H9 (cell line): ENCODE data around the gene CACFD1. TPM values are rescaled to one million over a fixed set of nuclear protein-coding genes. Genes with fewer than 3 reads are reported as not detected.

Experiments
- DNase-seq: peaks from one replicate; pipeline ENCODE4 v3.0.0-alpha.2; 2017
- H2AFZ ChIP-seq: one replicate; pipeline ENCODE4 v1.6.1; 2013; ENCODE audit warnings: mild to moderate bottlenecking, low read length, control low read depth, moderate library complexity
- H2AK5ac ChIP-seq: 2 replicates; pipeline ENCODE4 v1.6.1; 2013; ENCODE audit warnings: low read length, control low read depth, mixed read lengths; ENCODE audit not compliant: insufficient read length
- H2BK120ac ChIP-seq: one replicate; pipeline ENCODE4 v1.6.1; 2013; ENCODE audit warnings: low read depth, mild to moderate bottlenecking, low read length, control low read depth, inconsistent platforms; ENCODE audit not compliant: poor library complexity, severe bottlenecking
- H2BK12ac ChIP-seq: 2 replicates; pipeline ENCODE4 v1.6.1; 2013; ENCODE audit warnings: low read length, control low read depth, mixed read lengths, low read depth; ENCODE audit not compliant: insufficient read length
- H2BK15ac ChIP-seq: 2 replicates; pipeline ENCODE4 v1.6.1; 2013; ENCODE audit warnings: low read depth, low read length, control low read depth
- H2BK20ac ChIP-seq: one replicate; pipeline ENCODE4 v1.6.1; 2013; ENCODE audit warnings: low read depth, mild to moderate bottlenecking, low read length, control low read depth, inconsistent platforms; ENCODE audit not compliant: poor library complexity, severe bottlenecking
- H2BK5ac ChIP-seq: 2 replicates; pipeline ENCODE4 v1.6.1; 2013; ENCODE audit warnings: low read length, control low read depth, mixed read lengths; ENCODE audit not compliant: insufficient read length
- H3K14ac ChIP-seq: 2 replicates; pipeline ENCODE4 v1.6.1; 2013; ENCODE audit warnings: low read length, control low read depth; ENCODE audit not compliant: insufficient read depth
- H3K18ac ChIP-seq: 2 replicates; pipeline ENCODE4 v1.6.1; 2013; ENCODE audit warnings: low read depth, mild to moderate bottlenecking, mixed read lengths, low read length, control low read depth; ENCODE audit not compliant: insufficient read length
- H3K23ac ChIP-seq: 2 replicates; pipeline ENCODE4 v1.6.1; 2013; ENCODE audit warnings: low read length, control low read depth, mixed read lengths, low read depth; ENCODE audit not compliant: insufficient read length
- H3K23me2 ChIP-seq: 2 replicates; pipeline ENCODE4 v1.6.1; 2013; ENCODE audit warnings: low read depth, mild to moderate bottlenecking, mixed read lengths, low read length, control low read depth; ENCODE audit not compliant: insufficient read length, poor library complexity, severe bottlenecking
- H3K27ac ChIP-seq: 2 replicates; pipeline ENCODE4 v1.5.1; 2013; ENCODE audit warnings: low read length, control low read depth, mixed read lengths, low read depth; ENCODE audit not compliant: insufficient read length
- H3K27me3 ChIP-seq: 2 replicates; pipeline ENCODE4 v1.6.1; 2013; ENCODE audit warnings: low read length, control low read depth, inconsistent platforms; ENCODE audit not compliant: insufficient read depth
- H3K4ac ChIP-seq: 2 replicates; pipeline ENCODE4 v1.6.1; 2013; ENCODE audit warnings: low read depth, mild to moderate bottlenecking, control low read depth, inconsistent platforms, low read length, moderate library complexity
- H3K4me1 ChIP-seq: 2 replicates; pipeline ENCODE4 v1.6.1; 2013; ENCODE audit warnings: low read length, control low read depth, inconsistent platforms; ENCODE audit not compliant: insufficient read depth
- H3K4me2 ChIP-seq: 2 replicates; pipeline ENCODE4 v1.6.1; 2013; ENCODE audit warnings: low read length, control low read depth, mixed read lengths; ENCODE audit not compliant: insufficient read length, insufficient read depth
- H3K56ac ChIP-seq: 2 replicates; pipeline ENCODE4 v1.6.1; 2013; ENCODE audit warnings: low read depth, mild to moderate bottlenecking, mixed read lengths, low read length, control low read depth; ENCODE audit not compliant: insufficient read length
- H3K79me1 ChIP-seq: 2 replicates; pipeline ENCODE4 v1.6.1; 2013; ENCODE audit warnings: low read depth, mild to moderate bottlenecking, moderate library complexity, low read length, control low read depth, inconsistent platforms; ENCODE audit not compliant: insufficient read depth, poor library complexity, severe bottlenecking
- H3K79me2 ChIP-seq: 2 replicates; pipeline ENCODE4 v1.6.1; 2013; ENCODE audit warnings: low read length, control low read depth, inconsistent platforms; ENCODE audit not compliant: insufficient read depth
- H3K9ac ChIP-seq: 2 replicates; pipeline ENCODE4 v1.6.1; 2013; ENCODE audit warnings: low read length, control low read depth, mixed read lengths; ENCODE audit not compliant: insufficient read length; ENCODE audit errors: extremely low read depth
- H3K9me3 ChIP-seq: one replicate; pipeline ENCODE4 v1.6.1; 2013; ENCODE audit warnings: low read depth, low read length, inconsistent platforms; ENCODE audit not compliant: control insufficient read depth
- H3T11ph ChIP-seq: one replicate; pipeline ENCODE4 v1.6.1; 2013; ENCODE audit warnings: mild to moderate bottlenecking, low read length, control low read depth, inconsistent platforms
- H4K20me1 ChIP-seq: one replicate; pipeline ENCODE4 v1.6.1; 2013; ENCODE audit not compliant: control insufficient read depth, insufficient read length, insufficient read depth
- H4K5ac ChIP-seq: 2 replicates; pipeline ENCODE4 v1.6.1; 2013; ENCODE audit warnings: low read depth, mild to moderate bottlenecking, mixed read lengths, low read length, control low read depth; ENCODE audit not compliant: insufficient read length
- H4K8ac ChIP-seq: replicated peaks from 2 replicates; pipeline ENCODE4 v1.6.1; 2013; ENCODE audit warnings: low read length, control low read depth, mixed read lengths, low read depth; ENCODE audit not compliant: insufficient read length
- H4K91ac ChIP-seq: 2 replicates; pipeline ENCODE4 v1.6.1; 2013; ENCODE audit warnings: low read depth, mild to moderate bottlenecking, moderate library complexity, mixed read lengths, low read length, control low read depth; ENCODE audit not compliant: insufficient read length
- H3K27ac Mint-ChIP-seq, 3 experiments: 2 replicates in 2 of 3; 3 replicates in 1 of 3; pipeline ENCODE4 v1.8.0; 2020 to 2021; ENCODE audit warnings: mixed read lengths in 3 of 3, mild to moderate bottlenecking in 1 of 3, moderate library complexity in 1 of 3
- H3K27me3 Mint-ChIP-seq: 2 replicates; pipeline ENCODE4 v1.8.0; 2021; ENCODE audit warnings: low read depth, mild to moderate bottlenecking, moderate library complexity, mixed read lengths
- H3K36me3 Mint-ChIP-seq, 3 experiments: 2 replicates in 2 of 3; 3 replicates in 1 of 3; pipeline ENCODE4 v1.8.0; 2020 to 2021; ENCODE audit warnings: low read depth in 3 of 3, mixed read lengths in 3 of 3; ENCODE audit not compliant: insufficient read depth in 1 of 3
- H3K4me1 Mint-ChIP-seq, 2 experiments: 2 replicates each; pipeline ENCODE4 v1.8.0; 2020; ENCODE audit warnings: mixed read lengths in 2 of 2
- H3K4me3 Mint-ChIP-seq, 2 experiments: 2 replicates in 1 of 2; 3 replicates in 1 of 2; pipeline ENCODE4 v1.8.0; 2020 to 2021; ENCODE audit warnings: mild to moderate bottlenecking in 2 of 2, mixed read lengths in 2 of 2, moderate library complexity in 1 of 2
- H3K9me3 Mint-ChIP-seq, 2 experiments: 2 replicates in 1 of 2; 3 replicates in 1 of 2; pipeline ENCODE4 v1.8.0; 2020; ENCODE audit warnings: mild to moderate bottlenecking in 2 of 2, mixed read lengths in 2 of 2, moderate library complexity in 1 of 2
- CTCF ChIP-seq: fragments of 200-600 bp; sonication (generic); conservative IDR thresholded peaks from 3 replicates; pipeline ENCODE4 v1.8.0; 2021; ENCODE audit warnings: antibody characterized with exemption, mild to moderate bottlenecking
- WGBS: extraction: QIAGEN DNeasy Blood & Tissue Kit; methylation state at CpG from one replicate; pipeline ENCODE4 v1.1.7; 2013; ENCODE audit warnings: missing lambda C conversion rate, low lambda C conversion rate, mixed read lengths; ENCODE audit not compliant: insufficient read length; ENCODE audit errors: extremely low coverage; 5-methylcytosine and 5-hydroxymethylcytosine counted together
- total RNA-seq: library from RNA; stranded (reverse); gene quantifications from 2 replicates; pipeline ENCODE4 v1.2.1, GENCODE V29; 2021

CACFD1 gene
- total RNA-seq, 1 experiment from 2014 or later, result 20.0 TPM

DNA sequence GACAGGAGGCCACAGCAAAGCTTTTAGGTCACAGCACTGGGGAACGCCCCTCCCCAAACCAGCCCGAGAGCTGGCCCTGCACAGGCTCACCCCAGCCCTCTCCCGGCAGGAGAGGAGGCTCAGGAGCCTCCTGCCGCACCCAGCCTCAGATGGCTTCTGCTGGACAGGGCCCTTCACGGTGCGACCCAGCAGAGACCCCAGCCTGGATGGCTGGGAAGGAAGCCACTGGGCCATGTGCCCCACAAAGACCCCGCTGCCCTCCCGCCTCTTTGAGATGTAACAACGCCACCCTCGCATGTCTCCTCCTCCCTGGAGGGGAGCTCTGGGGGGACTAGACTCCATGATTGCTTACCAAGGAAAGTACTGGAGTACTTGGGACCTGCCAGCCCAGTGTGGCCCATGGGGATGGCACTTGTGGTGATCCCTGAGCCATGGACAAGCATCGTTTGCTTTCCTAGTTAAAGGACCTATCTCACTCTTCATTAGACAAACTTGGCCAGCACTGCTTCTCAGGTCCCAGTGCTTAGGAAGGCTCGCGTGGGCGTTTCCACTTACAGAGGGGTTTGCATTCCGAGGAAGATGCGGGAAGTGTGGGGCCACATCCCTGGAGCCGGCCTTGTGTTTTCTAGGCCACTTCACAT lies 56.0 kb downstream of the CACFD1 start:
- H2BK120ac ChIP-seq, result no peak overlapping the region
- H3K23me2 ChIP-seq, result no peaks in the 10 kb centered on the region
- no peak overlapping the region for H3K18ac ChIP-seq
- H3K27ac Mint-ChIP-seq, result no peak overlapping the region
- no peak overlapping the region for H4K5ac ChIP-seq
- no peak overlapping the region for H2AFZ ChIP-seq
- H3K27me3 Mint-ChIP-seq, result peaks cover 6% of the 10 kb centered on the region
- no peak overlapping the region for H4K8ac ChIP-seq
- no peaks in the 10 kb centered on the region for H3K79me2 ChIP-seq
- peaks cover 0 to 6% of the 10 kb centered on the region in 2 experiments; a peak in 1 of 4 replicates for H3K4me1 Mint-ChIP-seq
- no peak overlapping the region for H2BK20ac ChIP-seq
- no CpG with 5 or more reads among the region's 17 CpGs for WGBS
- no peak overlapping the region for H3K9ac ChIP-seq
- no peaks in the 10 kb centered on the region for H3K9me3 ChIP-seq
- H3K4ac ChIP-seq, result no peak overlapping the region
- H3K4me3 Mint-ChIP-seq, result no peak overlapping the region; a peak in 1 of 5 replicates
- no peak overlapping the region for H3K23ac ChIP-seq
- H3K36me3 Mint-ChIP-seq, result no peaks in the 10 kb centered on the region
- H3K79me1 ChIP-seq, result no peaks in the 10 kb centered on the region
- H2BK5ac ChIP-seq, result no peak overlapping the region
- no peak for DNase-seq
- no peak overlapping the region for H3T11ph ChIP-seq
- H3K14ac ChIP-seq, result no peak overlapping the region
- H2BK15ac ChIP-seq, result no peak overlapping the region
- no peaks in the 10 kb centered on the region for H3K27me3 ChIP-seq
- no peak overlapping the region for H4K91ac ChIP-seq
- H3K4me1 ChIP-seq, result no peaks in the 10 kb centered on the region
- H3K27ac ChIP-seq, result no peak overlapping the region
- H3K4me2 ChIP-seq, result no peak overlapping the region
- no peak for TF ChIP-seq CTCF
- no peak overlapping the region for H3K56ac ChIP-seq
- no peak overlapping the region for H2BK12ac ChIP-seq
- no peak overlapping the region for H2AK5ac ChIP-seq
- H4K20me1 ChIP-seq, result no peaks in the 10 kb centered on the region
- H3K9me3 Mint-ChIP-seq, result no peaks in the 10 kb centered on the region
